Tibial nerve (tissue), 4 donors: ENCODE results near the gene ENPP6.

Experiments used
- EP300 ChIP-seq, 2 donors: sonication (generic); formaldehyde crosslinking; IDR thresholded peaks; one replicate each; pipeline ENCODE4 v1.6.1; 2017; ENCODE audit warnings: antibody characterized with exemption in 2 of 2, mild to moderate bottlenecking in 1 of 2
- TF ChIP-seq, protein P1 (sequence below), 5 experiments: fragments of 200-600 bp in 3 of 5; fragments of 450-650 bp in 2 of 5; sonication (generic) in 3 of 5; IDR thresholded peaks; one replicate each; pipeline ENCODE4 v1.5.1; 2016 to 2019; ENCODE audit warnings: antibody characterized with exemption in 5 of 5, mild to moderate bottlenecking in 3 of 5, moderate library complexity in 2 of 5

GRCh38 chr4:184259081-184259480 lies 41.4 kb upstream of the ENPP6 start:
- TF ChIP-seq, protein P1, sequence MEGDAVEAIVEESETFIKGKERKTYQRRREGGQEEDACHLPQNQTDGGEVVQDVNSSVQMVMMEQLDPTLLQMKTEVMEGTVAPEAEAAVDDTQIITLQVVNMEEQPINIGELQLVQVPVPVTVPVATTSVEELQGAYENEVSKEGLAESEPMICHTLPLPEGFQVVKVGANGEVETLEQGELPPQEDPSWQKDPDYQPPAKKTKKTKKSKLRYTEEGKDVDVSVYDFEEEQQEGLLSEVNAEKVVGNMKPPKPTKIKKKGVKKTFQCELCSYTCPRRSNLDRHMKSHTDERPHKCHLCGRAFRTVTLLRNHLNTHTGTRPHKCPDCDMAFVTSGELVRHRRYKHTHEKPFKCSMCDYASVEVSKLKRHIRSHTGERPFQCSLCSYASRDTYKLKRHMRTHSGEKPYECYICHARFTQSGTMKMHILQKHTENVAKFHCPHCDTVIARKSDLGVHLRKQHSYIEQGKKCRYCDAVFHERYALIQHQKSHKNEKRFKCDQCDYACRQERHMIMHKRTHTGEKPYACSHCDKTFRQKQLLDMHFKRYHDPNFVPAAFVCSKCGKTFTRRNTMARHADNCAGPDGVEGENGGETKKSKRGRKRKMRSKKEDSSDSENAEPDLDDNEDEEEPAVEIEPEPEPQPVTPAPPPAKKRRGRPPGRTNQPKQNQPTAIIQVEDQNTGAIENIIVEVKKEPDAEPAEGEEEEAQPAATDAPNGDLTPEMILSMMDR (IDR thresholded peaks at IDR 0.05), result no peak
- no peak for TF ChIP-seq EP300 (IDR thresholded peaks at IDR 0.05)
